CD14-positive monocyte (primary cell): ENCODE results near the gene IGF1R. TPM values are rescaled to one million over a fixed set of nuclear protein-coding genes. Genes with fewer than 3 reads are reported as not detected.

ENCODE experiments used
- DNase-seq, 3 donors: peaks; one replicate each; pipeline ENCODE4 v3.0.0-alpha.2; 2011 to 2022
- H2AFZ ChIP-seq: 2 replicates; pipeline ENCODE4 v1.6.0; 2012; ENCODE audit warnings: mild to moderate bottlenecking, low read depth, low read length, inconsistent platforms; ENCODE audit not compliant: insufficient read depth, poor library complexity, severe bottlenecking
- H3K27ac ChIP-seq, 2 donors: 1 replicate in 1 of 2; 2 replicates in 1 of 2; pipeline ENCODE4 v1.5.1; 2012 to 2013; ENCODE audit warnings: low read length in 2 of 2, control low read depth in 1 of 2, inconsistent platforms in 1 of 2, low read depth in 1 of 2, mild to moderate bottlenecking in 1 of 2
- H3K27me3 ChIP-seq, 2 donors: one replicate each; pipeline versions ENCODE4 v1.6.0 to v1.6.1; 2011 to 2013; ENCODE audit warnings: low read length in 2 of 2; ENCODE audit not compliant: control insufficient read depth in 2 of 2, insufficient read depth in 2 of 2
- H3K36me3 ChIP-seq, 2 donors: replicated peaks in 1 of 2; 1 replicate in 1 of 2; 2 replicates in 1 of 2; pipeline versions ENCODE4 v1.5.1 to v1.6.1; 2012 to 2013; ENCODE audit warnings: low read length in 2 of 2, control low read depth in 1 of 2, inconsistent platforms in 1 of 2, mild to moderate bottlenecking in 1 of 2; ENCODE audit not compliant: insufficient read depth in 2 of 2, control insufficient read depth in 1 of 2
- H3K4me1 ChIP-seq, 2 donors: 1 replicate in 1 of 2; 2 replicates in 1 of 2; pipeline versions ENCODE4 v1.5.1 to v1.6.1; 2012 to 2013; ENCODE audit warnings: low read length in 2 of 2, control low read depth in 1 of 2, inconsistent platforms in 1 of 2, mild to moderate bottlenecking in 1 of 2, moderate library complexity in 1 of 2; ENCODE audit not compliant: insufficient read depth in 2 of 2, control insufficient read depth in 1 of 2
- H3K4me2 ChIP-seq: replicated peaks from 2 replicates; pipeline ENCODE3; 2012; ENCODE audit warnings: low read length, moderate library complexity, mild to moderate bottlenecking; ENCODE audit not compliant: poor library complexity, severe bottlenecking; ENCODE audit errors: extremely low read depth
- H3K4me3 ChIP-seq, 3 experiments: fragments of 200-600 bp in 1 of 3; sonication (generic) in 1 of 3; replicated peaks in 1 of 3; 1 replicate in 2 of 3; 2 replicates in 1 of 3; pipeline ENCODE4 v1.5.1; 2011 to 2013; ENCODE audit warnings: low read length in 3 of 3, mild to moderate bottlenecking in 3 of 3, control low read depth in 2 of 3, low read depth in 2 of 3, inconsistent platforms in 1 of 3, moderate library complexity in 1 of 3
- H3K79me2 ChIP-seq: 2 replicates; pipeline ENCODE4 v1.6.0; 2012; ENCODE audit warnings: mild to moderate bottlenecking, control low read depth, inconsistent platforms, low read length, moderate library complexity; ENCODE audit not compliant: insufficient read depth
- H3K9ac ChIP-seq: 2 replicates; pipeline ENCODE4 v1.6.0; 2017; ENCODE audit warnings: low read length, mild to moderate bottlenecking; ENCODE audit not compliant: insufficient read depth, poor library complexity, severe bottlenecking
- H3K9me3 ChIP-seq, 2 donors: replicated peaks in 1 of 2; 1 replicate in 1 of 2; 2 replicates in 1 of 2; pipeline versions ENCODE4 v1.5.1 to v1.6.1; 2012 to 2013; ENCODE audit warnings: low read length in 2 of 2, control low read depth in 1 of 2; ENCODE audit not compliant: control insufficient read depth in 1 of 2, insufficient read depth in 1 of 2
- H4K20me1 ChIP-seq: 2 replicates; pipeline ENCODE4 v1.6.0; 2012; ENCODE audit warnings: mild to moderate bottlenecking, low read length, control low read depth, moderate library complexity; ENCODE audit not compliant: insufficient read depth
- H3K27ac Mint-ChIP-seq, 7 donors: one replicate each; pipeline ENCODE4 v1.8.0; 2020; ENCODE audit warnings: mild to moderate bottlenecking in 7 of 7, mixed read lengths in 7 of 7, moderate library complexity in 6 of 7, inconsistent platforms in 2 of 7
- H3K27me3 Mint-ChIP-seq, 3 donors: one replicate each; pipeline ENCODE4 v1.8.0; 2021 to 2022; ENCODE audit warnings: low read depth in 3 of 3, mild to moderate bottlenecking in 3 of 3, mixed read lengths in 3 of 3, moderate library complexity in 3 of 3, inconsistent platforms in 1 of 3
- H3K36me3 Mint-ChIP-seq, 2 donors: one replicate each; pipeline ENCODE4 v1.8.0; 2020; ENCODE audit warnings: mixed read lengths in 2 of 2, inconsistent platforms in 1 of 2, mild to moderate bottlenecking in 1 of 2
- H3K4me1 Mint-ChIP-seq: one replicate; pipeline ENCODE4 v1.8.0; 2020; ENCODE audit warnings: mild to moderate bottlenecking, mixed read lengths
- H3K4me3 Mint-ChIP-seq, 2 donors: one replicate each; pipeline ENCODE4 v1.8.0; 2020; ENCODE audit warnings: mild to moderate bottlenecking in 2 of 2, mixed read lengths in 2 of 2, moderate library complexity in 1 of 2
- H3K9me3 Mint-ChIP-seq, 7 donors: one replicate each; pipeline ENCODE4 v1.8.0; 2020 to 2022; ENCODE audit warnings: mixed read lengths in 7 of 7, mild to moderate bottlenecking in 6 of 7, moderate library complexity in 6 of 7, inconsistent platforms in 2 of 7
- CTCF ChIP-seq: fragments of 200-600 bp; IDR thresholded peaks from one replicate; pipeline ENCODE4 v1.8.0; 2022; ENCODE audit warnings: antibody characterized with exemption, mild to moderate bottlenecking
- WGBS: methylation state at CpG from one replicate; pipeline ENCODE4 v1.1.5; 2013; ENCODE audit warnings: missing lambda C conversion rate; ENCODE audit not compliant: insufficient coverage; 5-methylcytosine and 5-hydroxymethylcytosine counted together
- intact Hi-C, 2 donors: fragments of 100-400 bp; cut with micrococcal nuclease; formaldehyde crosslinking; loops; one replicate each; pipeline versions ENCODE4 v1.15.0 to v1.15.1; 2023
- polyA plus RNA-seq, 3 donors: library from polyadenylated mRNA; depleted of rRNA in 1 of 3; unstranded in 2 of 3; stranded (reverse) in 1 of 3; fragments of 300-500 nt in 2 of 3; fragments of >200 nt in 1 of 3; fragmentation: Illumina TruSeq in 2 of 3; gene quantifications; 1 replicate in 2 of 3; 2 replicates in 1 of 3; pipeline ENCODE4 v1.2.3, GENCODE V29; 2012 to 2021

IGF1R gene
- polyA plus RNA-seq, 3 donors = 0.35 to 4.9 (median 0.67) TPM

DNA sequence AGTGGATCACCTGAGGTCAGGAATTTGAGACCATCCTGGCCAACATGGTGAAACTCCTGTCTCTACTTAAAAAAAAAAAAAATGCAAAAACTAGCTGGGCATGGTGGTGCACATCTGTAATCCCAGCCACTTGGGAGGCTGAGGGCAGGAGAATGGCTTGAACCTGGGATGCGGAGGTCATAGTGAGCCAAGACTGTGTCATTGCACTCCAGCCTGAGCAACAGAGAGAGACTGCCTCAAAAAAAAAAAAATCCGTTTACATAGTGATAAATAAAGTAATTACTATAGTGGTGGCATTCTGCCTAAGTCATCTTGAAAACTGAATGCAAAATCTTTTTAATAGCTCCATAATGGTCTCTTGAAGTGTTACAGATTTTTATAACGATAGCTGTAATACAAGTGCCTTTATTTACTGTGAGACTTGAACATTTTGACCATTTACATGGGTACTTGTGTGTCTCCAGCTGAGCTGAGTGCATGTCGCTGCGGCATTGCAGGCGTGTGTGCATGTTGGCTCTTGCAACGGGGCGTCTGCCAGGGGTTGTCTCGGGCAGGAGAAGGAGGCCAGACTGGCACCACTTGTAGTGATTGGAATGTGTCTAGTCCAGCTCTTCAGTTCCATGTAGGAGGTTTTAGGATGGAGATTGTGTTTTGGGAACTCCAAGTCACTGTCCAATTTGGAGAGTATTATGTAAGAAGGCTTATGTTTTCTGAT is 111.9 kb downstream of the IGF1R start:
- Histone ChIP-seq H3K9ac (no peak overlapping the region), H3K4me2 (no peak overlapping the region), H3K27ac (no peak overlapping the region), H3K27me3 (no peaks in the 10 kb centered on the region), H3K4me3 (no peak overlapping the region), H4K20me1 (peaks cover 65% of the 10 kb centered on the region), H2AFZ (no peak overlapping the region), H3K4me1 (peaks cover 0 to under 1% of the 10 kb centered on the region in 2 donors), H3K36me3 (no peaks in the 10 kb centered on the region), H3K9me3 (no peaks in the 10 kb centered on the region), H3K79me2 (peaks cover 83% of the 10 kb centered on the region)
- Mint-ChIP-seq H3K27me3 (peaks cover 0 to 3% (median 0%) of the 10 kb centered on the region in 3 donors), H3K9me3 (no peaks in the 10 kb centered on the region), H3K4me1 (peaks cover 3% of the 10 kb centered on the region), H3K36me3 (no peaks in the 10 kb centered on the region), H3K4me3 (no peak overlapping the region), H3K27ac (no peak overlapping the region)
- intact Hi-C loops = no loop called here
- WGBS = 92% methylated on average over 5 of the region's 9 CpGs
- no peak for DNase-seq
- no peak for TF ChIP-seq CTCF

DNA sequence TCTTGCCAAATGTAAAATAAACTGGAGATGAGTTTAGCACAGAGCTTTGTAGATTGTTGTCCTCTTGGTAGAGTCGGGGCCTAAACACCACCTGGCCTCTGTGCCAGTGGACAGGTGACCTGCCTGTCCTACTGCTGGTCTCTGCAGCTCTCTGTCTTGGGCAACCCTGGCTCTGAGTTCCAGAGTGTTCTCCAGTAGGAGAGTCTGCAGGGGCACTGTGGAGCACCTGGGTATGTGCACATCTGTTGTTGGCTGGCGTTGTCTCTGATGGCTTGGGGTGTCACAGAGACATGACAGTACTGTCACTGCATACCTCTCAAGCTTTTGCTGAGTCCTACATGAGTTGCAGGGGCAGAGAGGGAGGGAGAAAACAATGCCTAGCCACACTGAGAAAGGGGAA is 112.6 kb downstream of the IGF1R start:
- Mint-ChIP-seq H3K4me1 (peaks cover 1% of the 10 kb centered on the region), H3K27ac (no peak overlapping the region), H3K9me3 (no peaks in the 10 kb centered on the region), H3K36me3 (no peaks in the 10 kb centered on the region), H3K27me3 (peaks cover 0 to 3% (median 1%) of the 10 kb centered on the region in 3 donors), H3K4me3 (no peak overlapping the region)
- Histone ChIP-seq H3K9me3 (no peaks in the 10 kb centered on the region), H3K79me2 (peaks cover 82% of the 10 kb centered on the region), H3K4me3 (no peak overlapping the region), H3K4me2 (no peak overlapping the region), H4K20me1 (peaks cover 69% of the 10 kb centered on the region), H3K4me1 (no peaks in the 10 kb centered on the region), H3K36me3 (no peaks in the 10 kb centered on the region), H3K9ac (no peak overlapping the region), H3K27ac (no peak overlapping the region), H3K27me3 (no peaks in the 10 kb centered on the region), H2AFZ (no peak overlapping the region)
- no peak for TF ChIP-seq CTCF
- intact Hi-C loops = no loop called here
- no peak for DNase-seq
- 100% methylated on average over 2 of the region's 2 CpGs for WGBS
